H1 (cell line): ENCODE data around the gene DNAJC10. TPM values are rescaled to one million over a fixed set of nuclear protein-coding genes. Genes with fewer than 3 reads are reported as not detected.

Source experiments
- CTCF ChIA-PET: fragments of 300-600 bp; sonication (Branson Sonifier 250); formaldehyde crosslinking; loops from one replicate; lab custom pipeline; 2021; ENCODE audit not compliant: partially characterized antibody; lab: Charles Lee
- POLR2A ChIA-PET: fragments of 300-600 bp; sonication (Branson Sonifier 250); formaldehyde crosslinking; loops from one replicate; lab custom pipeline; 2021; ENCODE audit warnings: inconsistent platforms; ENCODE audit not compliant: partially characterized antibody; lab: Charles Lee
- DNase-seq, 2 experiments: peaks; one replicate each; pipeline versions ENCODE4 v3.0.0 to v3.0.0-alpha.2; 2010 to 2022; ENCODE audit warnings: low spot score in 2 of 2, low read depth in 1 of 2, mixed read lengths in 1 of 2
- FAIRE-seq: peaks from 2 replicates; lab custom pipeline; 2011; peaks lifted over from hg19 to GRCh38; lab: Jason Lieb, UNC
- H2AFZ ChIP-seq: 2 replicates; pipeline ENCODE4 v1.8.1; 2012; ENCODE audit warnings: low read length, inconsistent platforms
- H2AK5ac ChIP-seq: 2 replicates; pipeline ENCODE4 v1.6.1; 2013; ENCODE audit warnings: low read depth, low read length
- H2BK120ac ChIP-seq: replicated peaks from 2 replicates; pipeline ENCODE3; 2013; ENCODE audit warnings: low read depth, low read length, inconsistent platforms
- H2BK12ac ChIP-seq: 2 replicates; pipeline ENCODE4 v1.6.1; 2013; ENCODE audit warnings: low read depth, low read length
- H2BK15ac ChIP-seq: 2 replicates; pipeline ENCODE4 v1.6.1; 2013; ENCODE audit warnings: low read length
- H2BK20ac ChIP-seq: 2 replicates; pipeline ENCODE4 v1.6.1; 2013; ENCODE audit warnings: low read length
- H2BK5ac ChIP-seq: 2 replicates; pipeline ENCODE4 v1.6.1; 2013; ENCODE audit warnings: low read depth, low read length
- H3K14ac ChIP-seq: 2 replicates; pipeline ENCODE4 v1.6.1; 2013; ENCODE audit warnings: inconsistent platforms; ENCODE audit not compliant: insufficient read length
- H3K18ac ChIP-seq: 2 replicates; pipeline ENCODE4 v1.6.1; 2013; ENCODE audit warnings: low read length; ENCODE audit errors: extremely low read depth
- H3K23ac ChIP-seq: 2 replicates; pipeline ENCODE4 v1.6.1; 2013; ENCODE audit warnings: inconsistent platforms; ENCODE audit not compliant: insufficient read length
- H3K23me2 ChIP-seq: 2 replicates; pipeline ENCODE4 v1.6.1; 2013; ENCODE audit warnings: low read depth, low read length
- H3K27ac ChIP-seq: 2 replicates; pipeline ENCODE4 v1.6.1; 2011; ENCODE audit warnings: low read depth, low read length, inconsistent platforms
- H3K27me3 ChIP-seq, 4 experiments: replicated peaks in 1 of 4; 1 replicate in 1 of 4; 2 replicates in 3 of 4; pipeline versions ENCODE4 v1.6.1 to v1.8.1; 2011 to 2013; ENCODE audit warnings: low read length in 3 of 4, mild to moderate bottlenecking in 3 of 4, inconsistent platforms in 2 of 4, mixed read lengths in 2 of 4, moderate library complexity in 1 of 4; ENCODE audit not compliant: control insufficient read depth in 3 of 4, insufficient read depth in 3 of 4; ENCODE audit errors: extremely low read depth in 1 of 4
- H3K36me3 ChIP-seq, 4 experiments: 2 replicates each; pipeline versions ENCODE4 v1.6.1 to v1.8.1; 2011 to 2013; ENCODE audit warnings: mild to moderate bottlenecking in 4 of 4, low read length in 3 of 4, moderate library complexity in 2 of 4, control low read depth in 1 of 4, inconsistent platforms in 1 of 4; ENCODE audit not compliant: insufficient read depth in 4 of 4, control insufficient read depth in 2 of 4
- H3K4ac ChIP-seq: replicated peaks from 2 replicates; pipeline ENCODE3; 2013; ENCODE audit warnings: low read length, low read depth, mixed read lengths, inconsistent platforms; ENCODE audit not compliant: insufficient read length
- H3K4me1 ChIP-seq, 4 experiments: replicated peaks in 1 of 4; 1 replicate in 1 of 4; 2 replicates in 3 of 4; pipeline versions ENCODE4 v1.6.1 to v1.8.1; 2011 to 2013; ENCODE audit warnings: low read length in 3 of 4, inconsistent platforms in 2 of 4, mixed read lengths in 1 of 4; ENCODE audit not compliant: insufficient read depth in 4 of 4, control insufficient read depth in 3 of 4
- H3K4me2 ChIP-seq, 2 experiments: 2 replicates each; pipeline versions ENCODE4 v1.6.1 to v1.8.1; 2011 to 2013; ENCODE audit warnings: low read depth in 2 of 2, low read length in 2 of 2, control low read depth in 1 of 2, inconsistent platforms in 1 of 2, mild to moderate bottlenecking in 1 of 2; ENCODE audit not compliant: insufficient read depth in 1 of 2
- H3K4me3 ChIP-seq, 4 experiments: fragments of 200-600, 300-600 bp in 1 of 4; sonication (generic), shearing (Covaris generic), sonication (Bioruptor Twin) in 1 of 4; 2 replicates each; pipeline versions ENCODE4 v1.5.1 to v1.8.1; 2011 to 2016; ENCODE audit warnings: low read length in 4 of 4, low read depth in 3 of 4, control low read depth in 2 of 4, inconsistent platforms in 2 of 4, mild to moderate bottlenecking in 2 of 4, mixed read lengths in 1 of 4, moderate library complexity in 1 of 4; ENCODE audit not compliant: insufficient read depth in 2 of 4; ENCODE audit errors: extremely low read depth in 1 of 4
- H3K56ac ChIP-seq: replicated peaks from 2 replicates; pipeline ENCODE3; 2013; ENCODE audit warnings: low read depth, mild to moderate bottlenecking, mixed read lengths, low read length, inconsistent platforms; ENCODE audit not compliant: insufficient read length
- H3K79me1 ChIP-seq: 2 replicates; pipeline ENCODE4 v1.6.1; 2013; ENCODE audit warnings: low read depth, low read length, control low read depth
- H3K79me2 ChIP-seq, 2 experiments: 2 replicates each; pipeline versions ENCODE4 v1.6.1 to v1.8.1; 2012 to 2013; ENCODE audit warnings: low read length in 2 of 2, mild to moderate bottlenecking in 2 of 2, inconsistent platforms in 1 of 2; ENCODE audit not compliant: insufficient read depth in 2 of 2, control insufficient read depth in 1 of 2
- H3K9ac ChIP-seq, 4 experiments: replicated peaks in 1 of 4; 1 replicate in 1 of 4; 2 replicates in 3 of 4; pipeline versions ENCODE4 v1.6.1 to v1.8.1; 2011 to 2013; ENCODE audit warnings: low read depth in 3 of 4, low read length in 3 of 4, control low read depth in 2 of 4, mild to moderate bottlenecking in 2 of 4, moderate library complexity in 2 of 4, inconsistent platforms in 1 of 4; ENCODE audit errors: extremely low read depth in 1 of 4
- H3K9me3 ChIP-seq, 2 experiments: 2 replicates each; pipeline versions ENCODE4 v1.6.1 to v1.8.1; 2012 to 2013; ENCODE audit warnings: mild to moderate bottlenecking in 2 of 2, moderate library complexity in 2 of 2, control low read depth in 1 of 2, inconsistent platforms in 1 of 2, low read depth in 1 of 2, low read length in 1 of 2, mixed read lengths in 1 of 2; ENCODE audit not compliant: insufficient read depth in 2 of 2
- H4K20me1 ChIP-seq, 2 experiments: replicated peaks in 1 of 2; 2 replicates each; pipeline versions ENCODE3 to v1.8.1; 2011 to 2013; ENCODE audit warnings: inconsistent platforms in 2 of 2, low read length in 2 of 2, mild to moderate bottlenecking in 1 of 2; ENCODE audit not compliant: insufficient read depth in 2 of 2, control insufficient read depth in 1 of 2
- H4K5ac ChIP-seq: 2 replicates; pipeline ENCODE4 v1.6.1; 2013; ENCODE audit warnings: low read length, low read depth, mixed read lengths, inconsistent platforms; ENCODE audit not compliant: insufficient read length
- H4K8ac ChIP-seq: 2 replicates; pipeline ENCODE4 v1.8.0; 2013; ENCODE audit warnings: mild to moderate bottlenecking, moderate library complexity, low read length, inconsistent platforms; ENCODE audit not compliant: insufficient read depth; ENCODE audit errors: extremely low read depth
- H4K91ac ChIP-seq: replicated peaks from 2 replicates; pipeline ENCODE3; 2013; ENCODE audit warnings: low read length, mixed read lengths, inconsistent platforms; ENCODE audit not compliant: insufficient read length
- CEBPB ChIP-seq: IDR thresholded peaks from 2 replicates; pipeline ENCODE4 v1.6.1; 2012; ENCODE audit warnings: low read depth, low read length
- CHD1 ChIP-seq: IDR thresholded peaks from 2 replicates; pipeline ENCODE4 v1.6.1; 2012; ENCODE audit warnings: low read depth, low read length, improper control_type of control experiment
- EGR1 ChIP-seq: IDR thresholded peaks from 2 replicates; pipeline ENCODE4 v1.6.1; 2011; ENCODE audit warnings: low read depth, low read length, borderline replicate concordance
- EP300 ChIP-seq, 2 experiments: IDR thresholded peaks; 1 replicate in 1 of 2; 2 replicates in 1 of 2; pipeline ENCODE4 v1.6.1; 2011 to 2012; ENCODE audit warnings: low read depth in 2 of 2, low read length in 2 of 2, mild to moderate bottlenecking in 2 of 2, borderline replicate concordance in 1 of 2, inconsistent platforms in 1 of 2, moderate library complexity in 1 of 2
- FOSL1 ChIP-seq: IDR thresholded peaks from 2 replicates; pipeline ENCODE4 v1.6.1; 2011; ENCODE audit warnings: mild to moderate bottlenecking, low read depth, low read length, moderate library complexity; ENCODE audit not compliant: insufficient read depth
- GABPA ChIP-seq: IDR thresholded peaks from 2 replicates; pipeline ENCODE4 v1.6.1; 2011; ENCODE audit warnings: mild to moderate bottlenecking, low read length, moderate library complexity, borderline replicate concordance; ENCODE audit not compliant: insufficient read depth
- JUND ChIP-seq: IDR thresholded peaks from 2 replicates; pipeline ENCODE4 v1.6.1; 2011; ENCODE audit warnings: mild to moderate bottlenecking, improper control_type of control experiment, low read length
- KDM5A ChIP-seq: fragments of 200-600 bp; IDR thresholded peaks from 2 replicates; pipeline ENCODE4 v1.7.1; 2012; ENCODE audit warnings: mild to moderate bottlenecking, low read length, inconsistent platforms, mixed read lengths
- MAFK ChIP-seq: IDR thresholded peaks from 2 replicates; pipeline ENCODE4 v1.6.1; 2012; ENCODE audit warnings: low read depth, mild to moderate bottlenecking, improper control_type of control experiment, low read length
- MAX ChIP-seq: IDR thresholded peaks from 2 replicates; pipeline ENCODE4 v1.6.1; 2012; ENCODE audit warnings: inconsistent platforms
- RNF2 ChIP-seq: fragments of 200-900, 300-1000 bp; sonication (generic); IDR thresholded peaks from 2 replicates; pipeline ENCODE4 v1.7.1; 2016; ENCODE audit warnings: borderline replicate concordance, low read depth, mild to moderate bottlenecking, antibody characterized with exemption, low read length; ENCODE audit not compliant: poor library complexity, severe bottlenecking; ENCODE audit errors: missing control alignments
- SIN3A ChIP-seq, 2 experiments: IDR thresholded peaks in 1 of 2; conservative IDR thresholded peaks in 1 of 2; 2 replicates each; pipeline ENCODE4 v1.6.1; 2011 to 2012; ENCODE audit warnings: low read length in 2 of 2, improper control_type of control experiment in 1 of 2, low read depth in 1 of 2, mild to moderate bottlenecking in 1 of 2
- SP4 ChIP-seq: IDR thresholded peaks from 2 replicates; pipeline ENCODE4 v1.6.1; 2012; ENCODE audit warnings: low read length, inconsistent platforms
- TBP ChIP-seq: IDR thresholded peaks from 2 replicates; pipeline ENCODE4 v1.6.1; 2011; ENCODE audit warnings: low read depth, low read length, improper control_type of control experiment
- YY1 ChIP-seq: IDR thresholded peaks from 2 replicates; pipeline ENCODE4 v1.6.1; 2011; ENCODE audit warnings: low read depth, mild to moderate bottlenecking, low read length
- WGBS, 2 experiments: shearing (Covaris generic) in 1 of 2; methylation state at CpG; one replicate each; pipeline versions ENCODE4 v1.1.6 to v1.1.7; 2013 to 2015; ENCODE audit warnings: low lambda C conversion rate in 2 of 2, mixed read lengths in 2 of 2, inconsistent platforms in 1 of 2, low coverage in 1 of 2, missing lambda C conversion rate in 1 of 2; ENCODE audit not compliant: insufficient replicate concordance in 2 of 2, insufficient coverage in 1 of 2, insufficient read length in 1 of 2; ENCODE audit errors: extremely low coverage in 1 of 2, missing lambda C conversion rate in 1 of 2; 5-methylcytosine and 5-hydroxymethylcytosine counted together
- polyA plus RNA-seq, 7 experiments: library from polyadenylated mRNA; depleted of rRNA in 3 of 7; stranded (reverse) in 5 of 7; unstranded in 2 of 7; fragments of >200 nt in 5 of 7; fragments of 200-250 nt in 2 of 7; gene quantifications; 1 replicate in 5 of 7; 2 replicates in 1 of 7; 4 replicates in 1 of 7; pipeline versions ENCODE4 v1.2.1 to v1.2.3, GENCODE V29; 2011 to 2013; ENCODE audit warnings: missing spikeins in 2 of 7, mixed read lengths in 2 of 7
- total RNA-seq: library from RNA; stranded (reverse); fragmentation: NEBNext Ultra II Directional; extraction: Animal tissue kit (Norgen Biotek cat#: 25700); gene quantifications from 2 replicates; pipeline ENCODE4 v1.2.1, GENCODE V29; 2021

Gene DNAJC10
- total and polyA plus RNA-seq, 2 of the 8 experiments (the other 6 are each of a cell fraction or from before 2014, with no cell fraction given), result 23.2 to 121 TPM

GRCh38 chr2:182682210-182682609 lies 33.8 kb upstream of the DNAJC10 start:
- Histone ChIP-seq H3K27me3 (no peaks in the 10 kb centered on the region), H2BK20ac (no peak overlapping the region), H2AFZ (no peak overlapping the region), H2BK120ac (no peak overlapping the region), H4K91ac (no peak overlapping the region), H3K79me2 (no peaks in the 10 kb centered on the region), H2AK5ac (no peak overlapping the region), H3K4me1 (no peaks in the 10 kb centered on the region), H2BK12ac (no peak overlapping the region), H3K23me2 (no peaks in the 10 kb centered on the region), H3K4ac (no peak overlapping the region), H3K56ac (no peak overlapping the region), H3K18ac (no peak overlapping the region), H3K23ac (no peak overlapping the region), H3K4me3 (no peak overlapping the region), H2BK5ac (no peak overlapping the region), H3K14ac (no peak overlapping the region), H3K4me2 (no peak overlapping the region), H2BK15ac (no peak overlapping the region), H4K20me1 (no peaks in the 10 kb centered on the region), H4K8ac (no peak overlapping the region), H3K9ac (no peak overlapping the region), H3K27ac (no peak overlapping the region), H3K79me1 (no peaks in the 10 kb centered on the region), H3K36me3 (no peaks in the 10 kb centered on the region), H4K5ac (no peak overlapping the region), H3K9me3 (peaks cover 6 to 9% of the 10 kb centered on the region in 2 experiments)
- FAIRE-seq, result no peak
- WGBS, 2 experiments, result 100% methylated on average over 1 of the region's 1 CpG; no CpG with 5 or more reads in 1 of the 2 experiments
- POLR2A ChIA-PET, result no interaction called here
- no peak for DNase-seq
- CTCF ChIA-PET, result interaction anchor here (1.3 to 3.1 kb wide), 2 partner anchors 16 to 34 kb away, joined by 4 to 10 read pairs; no protein-coding TSS in a partner anchor
- TF ChIP-seq SP4 (no peak), YY1 (no peak), GABPA (no peak), CEBPB (no peak), KDM5A (no peak), SIN3A (conservative IDR thresholded peaks at IDR 0.05 in 1 of 2, IDR thresholded peaks at IDR 0.05 in 1 of 2; ENCODE audit: low read depth in 1 of 2, low read length in 2 of 2) (no peak), MAFK (no peak), FOSL1 (no peak), JUND (no peak), MAX (no peak), EP300 (IDR thresholded peaks at IDR 0.05; ENCODE audit: borderline replicate concordance in 1 of 2, low read depth in 2 of 2, low read length in 2 of 2) (no peak), RNF2 (no peak), EGR1 (no peak), CHD1 (no peak), TBP (no peak)
